ENCODE data around the gene SORCS1. TPM values are rescaled to one million over a fixed set of nuclear protein-coding genes. Genes with fewer than 3 reads are reported as not detected.

SORCS1 gene
- total and polyA plus RNA-seq, 2 donors (not counting 1 experiment from before 2014, with no cell fraction given) = not detected

DNA sequence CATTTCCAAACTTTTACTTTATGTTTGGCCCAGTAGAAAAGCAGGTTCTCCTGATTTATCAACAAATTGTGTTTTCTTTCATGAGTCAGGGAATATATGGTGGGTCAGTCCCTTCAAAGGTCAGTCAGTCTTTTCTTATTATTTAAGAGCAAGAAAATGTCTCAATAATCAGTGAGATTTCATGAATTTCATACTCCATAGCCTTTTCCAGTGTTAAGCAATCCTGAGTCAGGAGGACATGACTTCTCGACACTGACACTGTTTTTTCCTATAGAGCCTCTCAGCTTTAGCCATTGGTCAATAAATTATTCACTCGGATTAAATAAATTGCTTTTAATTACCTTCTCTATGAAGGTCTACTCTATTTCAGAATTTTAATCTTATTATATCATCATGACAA, 334.5 kb downstream of the SORCS1 start:
- no peak for DNase-seq
- H3K27ac Mint-ChIP-seq = no peak overlapping the region
- no peaks in the 10 kb centered on the region for H3K9me3 ChIP-seq (ENCODE audit: control extremely low read depth in 1 of 3, control insufficient read depth in 2 of 3, insufficient read depth in 1 of 3, low read length in 2 of 3)
- no peaks in the 10 kb centered on the region for H3K4me1 ChIP-seq (ENCODE audit: control insufficient read depth in 2 of 2, insufficient read depth in 2 of 2, low read length in 2 of 2)
- no peaks in the 10 kb centered on the region for H4K20me1 ChIP-seq (ENCODE audit: control insufficient read depth, insufficient read depth, low read length, poor library complexity, severe bottlenecking)
- H3K79me2 ChIP-seq (ENCODE audit: control insufficient read depth, insufficient read depth, low read length) = no peaks in the 10 kb centered on the region
- no peak overlapping the region for H3K9ac ChIP-seq (ENCODE audit: low read length)
- no peaks in the 10 kb centered on the region for H3K36me3 ChIP-seq (replicated peaks in 1 of 2; ENCODE audit: control extremely low read depth in 1 of 2, control insufficient read depth in 1 of 2, extremely low read depth in 1 of 2, insufficient read depth in 2 of 2, low read length in 1 of 2)
- WGBS (ENCODE audit: insufficient coverage) = 100% methylated on average over 1 of the region's 2 CpGs
- H3K27me3 ChIP-seq (replicated peaks in 1 of 4; ENCODE audit: control extremely low read depth in 1 of 4, control insufficient read depth in 3 of 4, insufficient read depth in 4 of 4, low read length in 3 of 4) = no peaks in the 10 kb centered on the region
- H3K27me3 Mint-ChIP-seq = no peaks in the 10 kb centered on the region
- no peak for ATAC-seq (ENCODE audit: low read depth)
- TF ChIP-seq, protein P1, sequence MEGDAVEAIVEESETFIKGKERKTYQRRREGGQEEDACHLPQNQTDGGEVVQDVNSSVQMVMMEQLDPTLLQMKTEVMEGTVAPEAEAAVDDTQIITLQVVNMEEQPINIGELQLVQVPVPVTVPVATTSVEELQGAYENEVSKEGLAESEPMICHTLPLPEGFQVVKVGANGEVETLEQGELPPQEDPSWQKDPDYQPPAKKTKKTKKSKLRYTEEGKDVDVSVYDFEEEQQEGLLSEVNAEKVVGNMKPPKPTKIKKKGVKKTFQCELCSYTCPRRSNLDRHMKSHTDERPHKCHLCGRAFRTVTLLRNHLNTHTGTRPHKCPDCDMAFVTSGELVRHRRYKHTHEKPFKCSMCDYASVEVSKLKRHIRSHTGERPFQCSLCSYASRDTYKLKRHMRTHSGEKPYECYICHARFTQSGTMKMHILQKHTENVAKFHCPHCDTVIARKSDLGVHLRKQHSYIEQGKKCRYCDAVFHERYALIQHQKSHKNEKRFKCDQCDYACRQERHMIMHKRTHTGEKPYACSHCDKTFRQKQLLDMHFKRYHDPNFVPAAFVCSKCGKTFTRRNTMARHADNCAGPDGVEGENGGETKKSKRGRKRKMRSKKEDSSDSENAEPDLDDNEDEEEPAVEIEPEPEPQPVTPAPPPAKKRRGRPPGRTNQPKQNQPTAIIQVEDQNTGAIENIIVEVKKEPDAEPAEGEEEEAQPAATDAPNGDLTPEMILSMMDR (IDR thresholded peaks at IDR 0.05) = no peak
- no peak for TF ChIP-seq EZH2 (IDR thresholded peaks at IDR 0.05; ENCODE audit: borderline replicate concordance, insufficient read depth, low read depth, low read length, poor library complexity, severe bottlenecking)
- no peak overlapping the region for H2AFZ ChIP-seq (ENCODE audit: insufficient read depth, low read depth, low read length, poor library complexity, severe bottlenecking)
- H3K4me2 ChIP-seq (replicated peaks; ENCODE audit: low read depth, low read length, poor library complexity, severe bottlenecking) = no peak overlapping the region
- no peak overlapping the region for H3K4me3 Mint-ChIP-seq
- ChIA-PET CTCF (no interaction called here), POLR2A (no interaction called here)
- intact Hi-C loops (cut with micrococcal nuclease) = no loop called here
- no peaks in the 10 kb centered on the region for H3K4me1 Mint-ChIP-seq
- no peak overlapping the region for H3K27ac ChIP-seq (ENCODE audit: low read length in 2 of 2)
- H3K9me3 Mint-ChIP-seq (ENCODE audit: insufficient read depth) = no peaks in the 10 kb centered on the region
- H3K4me3 ChIP-seq (ENCODE audit: control extremely low read depth in 1 of 5, extremely low read depth in 1 of 5, insufficient read depth in 1 of 5, low read depth in 2 of 5, low read length in 4 of 5) = no peak overlapping the region

DNA sequence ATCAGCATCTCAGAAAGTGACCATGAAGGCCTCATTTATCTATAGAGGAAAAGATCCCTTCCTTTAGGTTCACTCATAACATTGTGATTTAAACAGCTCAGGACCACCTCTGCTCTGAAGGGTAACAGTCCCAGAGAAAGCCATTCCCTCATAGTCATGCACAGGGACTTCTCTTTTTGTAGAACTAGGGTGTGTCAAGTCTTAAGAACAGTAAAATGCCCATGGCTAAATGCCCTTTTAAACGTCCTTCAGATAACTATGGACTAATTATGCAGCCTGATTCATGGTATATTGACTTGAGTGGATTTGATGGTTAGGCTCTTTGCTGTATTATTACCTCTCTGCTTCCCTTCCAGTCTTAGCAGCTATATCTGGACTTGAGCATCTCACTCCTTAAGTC, 337.8 kb downstream of the SORCS1 start:
- no peaks in the 10 kb centered on the region for H3K27me3 ChIP-seq (replicated peaks in 1 of 4; ENCODE audit: control extremely low read depth in 1 of 4, control insufficient read depth in 3 of 4, insufficient read depth in 4 of 4, low read length in 3 of 4)
- ChIA-PET CTCF (no interaction called here), POLR2A (no interaction called here)
- ATAC-seq (ENCODE audit: low read depth) = no peak
- H3K9ac ChIP-seq (ENCODE audit: low read length) = no peak overlapping the region
- Mint-ChIP-seq H3K4me3 (no peak overlapping the region), H3K9me3 (ENCODE audit: insufficient read depth) (no peaks in the 10 kb centered on the region), H3K4me1 (no peaks in the 10 kb centered on the region), H3K27me3 (no peaks in the 10 kb centered on the region), H3K27ac (no peak overlapping the region)
- no peak for DNase-seq
- H2AFZ ChIP-seq (ENCODE audit: insufficient read depth, low read depth, low read length, poor library complexity, severe bottlenecking) = no peak overlapping the region
- intact Hi-C loops (cut with micrococcal nuclease) = no loop called here
- WGBS (ENCODE audit: insufficient coverage) = no CpG with 5 or more reads among the region's 1 CpG
- H3K4me2 ChIP-seq (replicated peaks; ENCODE audit: low read depth, low read length, poor library complexity, severe bottlenecking) = no peak overlapping the region
- no peak overlapping the region for H3K4me3 ChIP-seq (ENCODE audit: control extremely low read depth in 1 of 5, extremely low read depth in 1 of 5, insufficient read depth in 1 of 5, low read depth in 2 of 5, low read length in 4 of 5)
- no peaks in the 10 kb centered on the region for H4K20me1 ChIP-seq (ENCODE audit: control insufficient read depth, insufficient read depth, low read length, poor library complexity, severe bottlenecking)
- no peaks in the 10 kb centered on the region for H3K79me2 ChIP-seq (ENCODE audit: control insufficient read depth, insufficient read depth, low read length)
- H3K4me1 ChIP-seq (ENCODE audit: control insufficient read depth in 2 of 2, insufficient read depth in 2 of 2, low read length in 2 of 2) = no peaks in the 10 kb centered on the region
- H3K9me3 ChIP-seq (ENCODE audit: control extremely low read depth in 1 of 3, control insufficient read depth in 2 of 3, insufficient read depth in 1 of 3, low read length in 2 of 3) = no peaks in the 10 kb centered on the region
- H3K27ac ChIP-seq (ENCODE audit: low read length in 2 of 2) = no peak overlapping the region
- TF ChIP-seq, protein P1 (IDR thresholded peaks at IDR 0.05) = no peak
- TF ChIP-seq EZH2 (IDR thresholded peaks at IDR 0.05; ENCODE audit: borderline replicate concordance, insufficient read depth, low read depth, low read length, poor library complexity, severe bottlenecking) = no peak
- no peaks in the 10 kb centered on the region for H3K36me3 ChIP-seq (replicated peaks in 1 of 2; ENCODE audit: control extremely low read depth in 1 of 2, control insufficient read depth in 1 of 2, extremely low read depth in 1 of 2, insufficient read depth in 2 of 2, low read length in 1 of 2)
